ENCODE measurements around the gene PTPN5. TPM values are rescaled to one million over a fixed set of nuclear protein-coding genes. Genes with fewer than 3 reads are reported as not detected.

PTPN5 gene
- total RNA-seq, 1 donor from 2014 or later = 6.7 TPM

- Histone ChIP-seq H3K4me3 (peak overlapping the region; percentile 61 to 72), H3K27ac (peak overlapping the region; percentile 75 to 81), H3K9me3 (no peaks in the 10 kb centered on the region), H3K36me3 (no peaks in the 10 kb centered on the region), H3K4me1 (peaks cover 3 to 4% of the 10 kb centered on the region in 2 donors), H3K27me3 (no peaks in the 10 kb centered on the region)
- no peak for DNase-seq (ENCODE audit: low spot score in 2 of 2)
- intact Hi-C loops (cut with DNase I) = loop anchor here (2.0 to 10.0 kb wide), 4 partner anchors 21 to 705 kb away; partner anchors contain the start of genes SERGEF, SPTY2D1, TMEM86A and UEVLD
- TF ChIP-seq CTCF (IDR thresholded peaks at IDR 0.05) = no peak
Observed at GRCh38 chr11:18720091-18720807, 71.3 kb downstream of the PTPN5 start.

- Histone ChIP-seq H3K27ac (no peak overlapping the region), H3K4me3 (no peak overlapping the region), H3K9me3 (no peaks in the 10 kb centered on the region), H3K4me1 (peaks cover 0 to 2% of the 10 kb centered on the region in 2 donors), H3K27me3 (no peaks in the 10 kb centered on the region), H3K36me3 (no peaks in the 10 kb centered on the region)
- intact Hi-C loops (cut with DNase I) = no loop called here
- no peak for DNase-seq (ENCODE audit: low spot score in 2 of 2)
- no peak for TF ChIP-seq CTCF (IDR thresholded peaks at IDR 0.05)
Observed at GRCh38 chr11:18715476-18715875, 76.1 kb downstream of the PTPN5 start.

GRCh38 chr11:18714443-18714780, 77.2 kb downstream of the PTPN5 start:
- no peak for TF ChIP-seq CTCF (IDR thresholded peaks at IDR 0.05)
- Histone ChIP-seq H3K9me3 (no peaks in the 10 kb centered on the region), H3K4me3 (no peak overlapping the region), H3K27me3 (no peaks in the 10 kb centered on the region), H3K36me3 (no peaks in the 10 kb centered on the region), H3K27ac (no peak overlapping the region), H3K4me1 (no peaks in the 10 kb centered on the region)
- intact Hi-C loops (cut with DNase I) = no loop called here
- no peak for DNase-seq (ENCODE audit: low spot score in 2 of 2)

- intact Hi-C loops (cut with DNase I) = no loop called here
- no peaks in the 10 kb centered on the region for H3K4me1 ChIP-seq
- DNase-seq (ENCODE audit: low spot score in 2 of 2) = no peak
Observed at GRCh38 chr11:18713646-18714442, 77.8 kb downstream of the PTPN5 start.

GRCh38 chr11:18710545-18710944, 81.1 kb downstream of the PTPN5 start:
- TF ChIP-seq CTCF (IDR thresholded peaks at IDR 0.05) = no peak
- DNase-seq (ENCODE audit: low spot score in 2 of 2) = no peak
- Histone ChIP-seq H3K27me3 (no peaks in the 10 kb centered on the region), H3K4me3 (no peak overlapping the region), H3K9me3 (no peaks in the 10 kb centered on the region), H3K36me3 (no peaks in the 10 kb centered on the region), H3K27ac (no peak overlapping the region), H3K4me1 (no peaks in the 10 kb centered on the region)
- intact Hi-C loops (cut with DNase I) = no loop called here

More at GRCh38 chr11:18713646-18714442, 77.8 kb downstream of the PTPN5 start:
- H3K4me3 ChIP-seq = no peak overlapping the region
- H3K9me3 ChIP-seq = no peaks in the 10 kb centered on the region
- H3K27me3 ChIP-seq = no peaks in the 10 kb centered on the region
- TF ChIP-seq CTCF (IDR thresholded peaks at IDR 0.05) = no peak
- no peaks in the 10 kb centered on the region for H3K36me3 ChIP-seq
- no peak overlapping the region for H3K27ac ChIP-seq

Measured in ascending aorta (tissue), 2 donors.